HUDEP-2 (cell line): ENCODE results near the gene SLFNL1.

Experiments
- DNase-seq, 76 experiments: peaks; one replicate each; lab custom pipeline; 2025; ENCODE audit not compliant: unreplicated experiment in 76 of 76; lab: John Stamatoyannopoulos, UW

The SLFNL1 gene

DNA sequence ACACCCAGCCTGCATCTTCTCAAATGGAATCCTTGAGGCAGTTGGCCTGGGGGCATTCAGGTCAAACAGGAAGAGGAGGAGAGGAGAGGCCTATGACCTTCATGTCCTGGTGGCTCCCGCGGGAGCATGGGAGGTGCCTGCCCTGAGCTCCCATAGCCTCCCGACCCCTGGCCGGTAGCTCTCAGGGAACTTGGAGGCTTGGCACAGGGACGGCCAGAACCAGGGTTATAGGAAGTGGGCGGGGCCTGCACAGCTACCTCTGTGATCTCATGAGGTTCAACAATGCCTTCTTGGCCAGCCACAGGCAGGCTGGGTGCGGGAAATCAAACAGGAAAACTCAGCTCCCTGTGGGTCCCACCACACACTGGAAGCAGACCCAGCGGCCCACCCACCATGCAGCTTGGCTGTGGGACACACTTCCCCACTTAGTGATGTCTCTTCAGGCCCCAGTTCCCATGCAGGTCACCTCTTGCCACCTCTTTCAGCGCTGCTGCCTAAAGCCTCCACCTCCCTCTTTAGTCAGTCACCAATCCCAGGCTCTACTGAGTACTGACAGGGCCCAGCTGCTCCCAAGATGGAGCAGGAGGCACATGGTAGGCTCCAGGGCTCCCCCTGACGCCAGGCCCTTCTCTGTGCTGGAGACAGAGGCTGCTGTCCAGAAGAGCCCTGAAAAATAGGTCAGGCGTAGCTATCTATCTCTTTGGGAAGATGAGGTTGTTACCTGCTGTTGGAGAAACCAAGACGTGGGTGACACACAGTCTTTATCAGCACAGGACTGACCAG lies at the start of gene SLFNL1:
Gene SLFNL1 (minus strand): TSS at position 200 of the 783 bp plus-strand sequence. CDS start 1,065 bp downstream, outside the sequence.
- DNase-seq = no peak

DNA sequence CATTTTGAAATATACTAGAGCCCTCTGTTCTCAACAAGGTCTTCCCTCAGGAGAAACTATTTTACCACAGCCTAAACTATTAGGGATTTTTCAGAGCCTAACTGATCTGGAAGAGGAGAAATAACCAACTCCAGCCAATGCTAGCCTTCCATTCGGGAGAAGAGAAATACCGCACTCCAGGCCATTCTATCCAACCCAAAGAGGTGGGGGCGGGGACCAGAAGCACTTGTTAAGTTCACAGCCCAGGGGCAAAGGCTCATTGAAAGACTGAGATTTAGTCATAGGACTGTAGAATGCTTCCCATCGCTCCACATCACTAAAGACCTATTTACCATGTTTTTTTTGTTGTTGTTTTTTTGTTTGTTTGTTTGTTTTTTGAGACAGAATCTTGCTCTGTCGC lies 35.4 kb upstream of the SLFNL1 start:
- no peak for DNase-seq

DNA sequence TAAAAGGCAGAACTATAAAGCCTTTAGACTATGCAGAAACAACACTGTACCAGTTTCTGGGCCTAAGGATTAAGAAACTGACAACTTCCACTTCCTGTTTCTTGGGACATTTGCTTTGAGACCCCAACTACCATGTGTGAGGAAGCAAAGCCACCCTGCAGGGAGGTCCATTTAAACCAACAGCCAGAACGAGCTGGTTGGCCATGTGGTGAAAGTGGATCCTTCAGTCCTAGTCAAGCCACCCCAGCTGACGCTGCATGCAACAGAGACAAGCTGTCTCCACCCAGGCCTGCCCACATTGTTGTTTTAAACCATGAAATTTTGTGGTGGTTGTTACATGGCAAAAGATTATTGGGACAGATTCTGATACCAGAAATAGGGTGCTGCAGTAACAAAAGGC lies 31.8 kb upstream of the SLFNL1 start:
- DNase-seq = no peak

DNA sequence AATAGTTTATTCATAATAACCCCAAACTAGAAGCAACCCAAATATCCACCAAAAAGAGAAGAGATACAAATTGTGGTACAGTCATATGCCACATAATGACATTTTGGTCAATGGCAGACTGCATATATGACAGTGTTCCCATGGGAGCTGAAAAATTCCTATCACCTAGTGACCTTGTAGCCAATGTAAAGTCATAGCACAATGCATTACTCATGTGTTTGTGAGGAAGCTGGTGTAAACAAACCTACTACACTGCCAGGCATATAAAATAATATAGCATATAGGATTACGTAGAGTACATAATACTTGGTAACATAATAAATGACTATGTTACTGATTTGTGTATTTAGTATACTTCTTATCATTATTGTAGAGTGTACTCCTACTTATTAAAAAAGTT lies 29.5 kb upstream of the SLFNL1 start:
- no peak for DNase-seq

DNA sequence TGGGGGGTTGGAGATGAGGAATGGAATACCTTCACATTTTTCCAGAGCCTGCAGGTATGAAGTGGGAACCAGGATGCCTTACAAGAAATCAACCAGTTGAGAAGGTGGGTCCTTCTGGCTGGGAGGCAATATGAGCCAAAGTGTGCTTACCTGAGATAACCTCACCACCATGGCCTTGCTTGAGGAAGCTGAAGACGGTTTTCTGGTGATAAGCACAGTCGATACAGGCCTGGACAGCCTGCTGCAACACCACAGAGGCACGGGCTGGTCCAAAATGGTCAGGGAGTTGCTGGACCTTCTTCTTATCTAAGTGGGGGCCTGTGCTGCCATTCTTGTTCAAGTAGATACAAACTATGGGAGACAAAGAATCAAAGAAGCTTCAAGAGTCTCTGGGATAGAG lies 27.0 kb upstream of the SLFNL1 start:
- DNase-seq = no peak

DNA sequence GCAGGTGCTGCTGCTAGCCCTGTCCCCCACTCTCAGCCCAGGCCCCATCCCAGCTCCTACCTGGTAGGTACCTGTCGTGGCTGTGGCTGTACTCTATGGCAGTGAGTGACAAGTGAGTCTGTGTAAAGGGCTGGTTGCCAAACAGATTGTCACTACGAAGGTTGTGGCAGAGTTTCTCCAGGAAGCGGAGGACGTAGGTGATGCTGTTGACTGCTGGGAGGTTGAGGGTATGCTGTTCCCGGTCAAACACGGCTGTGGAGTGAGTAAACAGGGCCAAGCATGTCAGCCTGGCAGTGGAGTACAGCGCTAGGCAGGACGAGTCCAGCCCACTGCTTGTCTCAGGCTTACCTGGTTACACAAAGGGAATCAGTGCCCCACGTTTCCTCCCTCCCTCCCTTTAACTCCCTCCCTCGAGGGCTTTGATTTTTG lies 24.8 kb upstream of the SLFNL1 start:
- DNase-seq = no peak

DNA sequence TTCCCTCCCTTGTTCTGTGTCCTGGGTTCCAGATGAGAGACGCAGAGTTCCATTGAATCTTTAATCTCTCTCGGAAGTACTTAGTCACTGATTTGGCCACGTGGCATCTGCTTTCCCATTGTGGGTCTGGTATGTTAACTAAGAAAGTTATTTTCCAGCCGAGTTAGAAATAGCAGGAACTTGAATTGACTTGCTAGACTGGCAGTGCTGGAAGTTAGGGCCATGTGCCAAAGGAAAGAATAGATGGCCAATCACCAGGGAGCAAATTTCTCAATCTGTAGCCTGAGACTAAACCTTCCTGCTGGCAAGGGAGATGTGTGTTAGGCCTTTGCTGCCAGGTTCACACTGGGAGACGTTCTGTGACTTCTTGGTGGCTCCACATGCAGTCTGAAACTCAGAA lies 24.2 kb upstream of the SLFNL1 start:
- DNase-seq = no peak

DNA sequence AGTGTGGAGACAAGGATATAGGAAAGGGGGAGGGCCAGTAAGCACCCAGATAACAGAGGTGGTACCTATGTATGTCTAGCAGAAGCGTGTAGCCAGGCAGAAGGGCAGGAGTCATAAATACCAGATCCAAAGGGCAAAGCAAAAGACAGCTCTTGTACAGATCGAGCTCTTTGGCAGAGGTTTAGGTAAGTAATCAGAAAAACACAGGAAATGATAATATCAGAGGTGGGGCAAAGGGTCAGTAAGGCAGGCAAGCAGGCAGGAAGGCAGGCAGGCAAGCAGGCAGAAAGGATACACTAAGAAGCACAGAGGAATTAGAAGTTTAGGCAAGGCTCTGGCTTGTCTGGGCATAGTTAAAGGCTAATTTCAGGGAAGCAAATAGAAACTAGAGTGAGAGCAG lies 22.7 kb upstream of the SLFNL1 start:
- DNase-seq = no peak

DNA sequence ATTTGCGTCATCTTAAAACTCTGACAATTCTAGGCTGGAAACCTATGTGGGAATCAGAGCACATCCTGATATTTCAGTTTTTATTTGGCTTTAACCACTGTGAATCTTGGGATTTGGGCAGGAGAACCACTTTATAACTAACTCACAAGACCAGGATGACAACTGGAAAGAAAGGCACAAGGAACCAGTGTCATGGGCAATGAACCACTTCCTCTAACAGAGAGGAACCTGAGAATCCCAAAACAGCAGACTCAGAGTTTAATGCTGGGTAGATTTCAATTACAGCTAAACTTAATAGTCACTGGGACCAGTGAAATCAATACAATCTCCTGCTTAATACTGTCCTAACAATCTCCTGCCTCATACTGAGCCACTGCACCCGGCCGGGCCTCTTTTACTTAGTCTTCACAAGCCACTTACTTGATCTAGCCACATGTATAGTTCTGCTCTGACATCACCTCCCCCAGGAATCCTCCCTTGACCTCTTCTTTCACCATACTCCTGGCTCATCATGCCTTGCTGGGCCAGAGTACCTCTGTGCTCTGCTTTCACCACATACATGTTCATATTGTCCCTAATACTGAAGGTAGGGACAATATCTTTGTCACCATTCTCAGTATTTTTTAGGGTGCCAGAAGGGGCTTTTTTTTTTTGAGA lies 20.2 kb upstream of the SLFNL1 start:
- no peak for DNase-seq

DNA sequence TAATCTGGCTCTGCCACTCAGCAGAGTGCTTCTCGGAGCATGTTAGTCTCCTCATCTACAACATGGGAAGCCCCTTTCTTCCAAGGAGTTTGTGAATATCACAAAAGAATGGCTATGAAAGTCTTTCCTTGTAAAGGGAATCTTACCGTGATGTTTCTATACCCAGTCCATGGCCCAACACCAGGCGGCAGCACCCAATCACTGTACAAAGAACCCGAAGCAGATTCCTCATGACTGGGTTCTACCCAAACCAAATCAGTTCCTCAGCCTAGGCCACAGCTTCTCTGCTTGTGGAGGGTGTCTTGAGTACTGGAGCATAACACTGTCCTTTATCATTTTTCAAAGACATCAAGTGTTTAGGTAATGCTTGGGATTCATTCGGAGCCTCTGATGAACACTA lies 16.6 kb upstream of the SLFNL1 start:
- no peak for DNase-seq

DNA sequence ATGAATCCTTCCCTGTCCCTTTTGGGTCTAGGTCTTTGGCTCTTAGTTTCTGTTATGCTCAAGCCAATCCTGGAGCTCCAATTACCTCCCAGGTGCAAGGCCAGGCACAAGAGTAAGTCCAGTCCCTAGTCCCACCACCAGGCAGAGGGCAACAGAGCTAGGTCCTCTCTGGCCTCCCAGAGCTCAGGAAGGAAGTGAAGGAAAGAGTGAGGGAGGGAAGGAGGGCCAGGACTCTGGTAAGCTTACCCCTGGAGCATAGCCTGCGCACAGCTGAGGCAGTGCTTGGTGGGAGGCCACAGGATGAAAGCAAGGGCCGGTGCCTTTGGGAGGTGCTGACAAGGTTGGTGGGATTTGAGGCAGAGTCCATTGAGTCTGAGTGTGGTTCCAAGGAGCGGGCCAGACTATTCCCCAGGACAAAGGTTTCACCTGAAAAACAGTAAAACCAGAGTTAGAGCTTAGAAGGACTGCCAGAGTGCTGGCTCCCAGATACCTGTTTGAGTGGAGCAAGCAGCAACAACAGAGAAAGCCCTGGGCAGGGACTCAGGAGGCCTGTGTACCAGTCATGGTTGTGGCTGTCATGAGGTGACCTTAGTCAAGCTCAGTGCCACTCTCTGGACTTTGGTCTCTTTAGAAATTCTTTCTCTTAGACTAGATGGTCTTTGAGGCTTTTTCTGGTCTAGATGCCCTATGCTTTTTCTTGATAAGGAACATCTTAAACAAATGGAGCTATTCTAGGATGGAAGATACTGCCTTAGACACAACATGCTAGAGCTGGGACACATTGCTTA lies 15.8 kb upstream of the SLFNL1 start:
- no peak for DNase-seq

DNA sequence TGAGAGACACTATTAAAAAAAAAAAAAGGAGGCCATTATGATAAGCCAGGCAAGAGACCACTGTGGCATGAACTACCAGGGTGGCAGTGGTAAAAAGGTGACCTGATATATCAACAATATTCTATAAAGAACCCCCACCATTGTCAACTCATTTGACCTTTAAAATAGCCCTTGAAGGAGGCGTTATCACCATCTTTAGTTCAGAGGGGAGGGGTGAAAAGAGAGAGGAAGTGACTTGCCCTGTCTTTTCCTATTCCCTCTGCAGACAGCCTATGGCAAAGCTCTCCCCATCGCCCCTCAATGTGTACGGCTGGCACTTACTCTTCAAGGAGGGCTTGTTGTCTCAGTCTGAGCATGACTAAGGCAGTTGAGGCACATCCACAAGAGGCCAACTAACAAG lies 11.7 kb upstream of the SLFNL1 start:
- DNase-seq = no peak

DNA sequence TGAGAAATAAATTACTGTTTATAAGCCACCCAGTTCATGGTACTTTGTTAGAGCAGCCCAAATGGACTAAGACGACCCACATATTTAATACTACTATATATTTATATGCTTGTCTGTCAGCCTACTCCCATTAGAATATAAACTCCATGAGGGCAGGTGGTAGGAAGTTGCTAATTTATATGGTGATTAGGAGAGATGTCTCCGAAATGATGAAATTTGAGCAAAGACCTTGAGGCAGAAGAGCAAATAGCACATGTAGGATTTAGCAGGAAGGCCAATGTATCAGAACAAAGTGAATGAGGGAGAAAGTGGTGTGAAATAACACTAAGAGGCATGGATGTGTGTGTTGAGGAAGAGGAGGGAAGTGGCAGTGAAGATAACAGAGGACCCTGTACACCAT lies 10.6 kb upstream of the SLFNL1 start:
- DNase-seq = no peak

DNA sequence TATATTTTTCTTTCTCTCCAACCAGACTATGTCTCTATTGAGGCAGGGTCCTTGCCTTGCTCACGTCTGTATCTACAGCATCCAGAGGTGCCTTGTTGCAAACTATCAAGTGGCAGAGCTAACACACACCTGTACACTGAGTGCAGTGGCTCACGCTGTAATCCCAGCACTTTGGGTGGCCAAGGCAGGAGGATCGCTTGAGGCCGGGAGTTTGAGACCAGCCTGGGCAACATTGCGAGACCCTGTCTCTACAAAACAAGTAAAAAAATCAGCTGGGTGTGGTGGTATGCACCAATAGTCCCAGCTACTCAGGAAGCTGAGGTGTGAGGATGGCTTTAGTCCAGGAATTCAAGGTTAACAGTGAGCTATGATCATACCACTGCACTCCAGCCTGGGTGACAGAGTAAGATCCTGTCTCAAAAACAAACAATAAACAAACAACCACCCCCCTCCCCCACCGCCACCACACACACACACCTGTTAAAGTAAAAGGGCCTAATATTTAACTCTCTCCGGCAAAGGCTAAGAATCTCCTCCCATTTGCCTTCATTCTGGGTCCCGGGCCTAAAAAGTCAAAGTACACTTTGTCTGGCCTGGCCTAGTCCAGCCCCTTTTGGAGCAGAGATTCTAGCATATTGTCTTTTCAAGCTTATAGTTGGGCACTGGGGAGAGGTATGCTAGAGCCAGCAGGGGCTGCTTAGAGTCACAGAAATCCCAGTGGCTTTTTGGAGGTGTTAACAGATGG lies 9.5 kb upstream of the SLFNL1 start:
- DNase-seq = no peak

DNA sequence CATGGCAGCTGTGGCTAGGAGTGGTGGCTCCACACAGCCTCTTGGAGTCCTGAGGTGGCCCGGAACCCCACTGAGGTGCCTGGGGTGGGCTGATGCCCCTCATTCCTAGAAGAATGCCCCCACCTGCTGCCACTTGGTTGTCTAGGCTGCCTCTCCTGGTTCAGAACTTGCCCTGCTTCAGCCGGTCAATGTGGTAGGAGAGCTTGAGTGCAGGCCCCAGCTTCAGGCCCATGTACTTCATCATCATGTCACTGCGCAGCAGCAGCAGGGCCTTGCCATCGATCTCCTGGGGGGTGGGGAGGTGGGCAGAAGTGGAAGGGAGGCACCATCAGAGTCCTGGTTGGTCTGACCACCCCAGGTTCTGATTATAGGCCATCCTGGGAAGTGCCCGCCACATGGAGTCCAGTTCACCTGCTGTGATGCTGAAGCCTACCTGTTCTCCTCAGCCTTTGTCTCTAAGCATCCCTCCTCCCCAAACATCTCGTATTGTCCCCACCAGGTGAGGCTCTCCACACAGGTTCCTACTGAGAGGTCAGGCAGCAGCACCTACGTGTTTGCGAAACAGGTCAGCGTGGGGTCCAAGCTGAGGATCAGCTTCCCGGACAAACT lies 6.6 kb upstream of the SLFNL1 start:
- no peak for DNase-seq

DNA sequence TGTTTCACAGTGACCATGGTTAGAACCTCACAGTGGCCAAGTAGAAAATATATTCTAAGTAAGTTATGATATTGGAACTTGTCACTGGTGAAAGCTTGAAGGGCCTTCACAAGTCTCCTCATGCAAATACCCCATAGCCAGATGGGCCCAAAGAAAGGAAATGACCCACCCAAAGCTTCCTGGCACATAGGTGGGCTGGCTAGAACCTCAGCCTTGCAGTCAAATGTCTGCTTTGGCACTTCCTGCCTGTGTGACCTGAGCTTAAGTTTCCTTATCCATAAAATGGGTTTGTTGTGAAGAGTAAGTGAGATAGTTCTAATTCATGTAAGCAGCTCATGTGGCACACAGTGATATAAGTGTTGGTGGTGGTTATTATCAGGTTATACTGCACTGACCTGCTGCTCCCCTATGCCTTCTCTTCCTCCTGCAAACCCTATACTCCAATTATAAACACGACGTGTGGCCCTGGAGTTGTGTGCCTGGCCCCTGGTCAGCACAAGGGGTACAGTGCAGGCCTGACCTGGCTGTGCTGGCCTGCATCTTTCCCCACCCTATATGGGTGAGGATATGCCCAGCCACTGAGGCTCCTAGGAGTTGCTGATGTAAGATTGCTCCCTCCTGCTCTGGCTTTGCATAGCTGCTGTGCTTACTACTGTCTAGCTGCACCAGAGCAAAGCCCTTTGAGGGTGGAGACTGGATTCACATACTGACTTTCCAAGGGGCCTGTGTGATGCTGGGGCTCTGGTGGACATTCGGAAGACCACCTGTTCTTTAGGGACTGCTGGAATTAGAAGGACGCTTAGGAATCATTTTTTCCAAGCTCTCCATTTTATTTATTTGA lies 4.7 kb upstream of the SLFNL1 start:
- no peak for DNase-seq

DNA sequence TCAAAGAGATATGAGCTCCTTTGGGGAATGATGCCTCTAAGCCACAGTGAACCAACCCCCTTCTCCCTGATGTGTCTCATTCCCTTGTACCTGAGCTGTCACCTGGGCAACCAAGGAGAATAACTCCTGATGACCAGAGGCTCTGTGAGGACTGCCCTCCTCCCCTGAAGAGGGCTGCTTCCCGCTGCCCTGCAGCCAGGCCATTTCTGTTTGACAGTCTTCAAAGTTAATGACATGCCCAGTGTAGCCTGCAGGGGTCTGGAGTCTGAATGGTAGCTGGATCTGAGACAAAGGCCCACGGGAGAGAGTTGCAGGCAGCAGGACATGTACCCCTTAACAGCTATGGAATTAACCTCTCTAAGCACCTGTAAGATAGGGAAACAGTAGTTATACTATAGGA lies 3.4 kb upstream of the SLFNL1 start:
- no peak for DNase-seq

DNA sequence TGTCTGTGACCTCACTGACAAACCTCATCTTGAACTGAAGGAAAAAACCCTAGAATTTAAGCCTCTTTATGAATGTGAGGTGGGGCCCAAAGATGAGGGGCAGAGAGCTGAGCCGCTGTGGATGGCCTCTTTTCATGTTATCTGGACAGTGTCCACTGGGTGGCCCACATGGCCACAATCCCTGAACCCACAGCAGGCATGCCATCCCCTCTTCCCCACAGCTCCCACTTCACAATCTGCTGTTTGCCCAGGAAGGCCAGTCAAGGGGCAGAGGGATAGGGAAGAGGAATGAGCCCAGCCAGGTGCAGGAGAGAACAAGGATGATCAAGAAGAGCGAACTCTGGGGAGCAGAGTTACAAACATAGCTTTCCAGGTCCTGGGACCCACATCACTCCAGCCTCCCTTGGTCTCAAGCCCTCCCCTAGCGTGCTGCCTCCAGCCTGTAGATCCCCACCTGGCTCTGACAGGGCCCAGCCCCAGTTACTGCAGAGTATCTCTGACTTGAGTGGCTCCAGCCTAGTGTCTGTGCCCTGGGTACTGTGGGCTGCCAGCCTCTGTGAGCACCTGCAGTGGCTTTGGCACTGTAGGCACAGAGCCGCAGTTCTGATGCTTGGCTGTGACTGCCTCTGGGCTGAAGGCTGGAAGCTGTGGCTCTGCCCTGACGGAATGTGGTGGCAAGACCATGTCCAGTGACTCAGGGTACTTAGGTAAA lies 1.9 kb upstream of the SLFNL1 start:
- no peak for DNase-seq

DNA sequence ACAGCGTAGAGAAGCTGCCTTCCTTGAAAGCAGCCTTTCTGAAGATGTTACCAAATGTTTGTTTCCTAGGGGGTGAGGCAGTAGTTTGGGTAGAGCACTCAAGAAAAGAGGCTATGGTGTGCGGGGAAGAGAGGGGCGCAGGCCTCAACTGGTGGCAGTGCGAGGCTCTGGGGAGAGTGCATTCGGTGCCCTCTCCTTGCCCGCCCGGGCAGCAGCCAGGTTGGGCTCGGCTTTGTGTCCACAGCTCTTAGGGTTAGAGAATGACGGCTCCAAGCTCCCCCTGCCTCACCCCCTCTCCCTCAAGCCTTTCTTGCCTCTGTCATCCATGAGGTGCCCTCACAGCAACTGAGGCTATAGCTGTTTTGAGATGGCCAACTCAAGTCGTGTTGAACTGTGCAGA lies 899 bp upstream of the SLFNL1 start:
- DNase-seq = no peak
